Measurements from ENCODE around the gene MMP15. TPM values are rescaled to one million over a fixed set of nuclear protein-coding genes. Genes with fewer than 3 reads are reported as not detected.

The MMP15 gene
- total RNA-seq, 1 donor from 2014 or later = 1.2 TPM

GRCh38 chr16:57995721-57996405 is 29.7 kb upstream of the MMP15 start:
- intact Hi-C loops (cut with micrococcal nuclease) = no loop called here

- intact Hi-C loops (cut with micrococcal nuclease) = no loop called here
These were observed 29.0 kb upstream of the MMP15 start for GRCh38 chr16:57996406-57997175.

GRCh38 chr16:57997176-57997527 is 28.4 kb upstream of the MMP15 start:
- intact Hi-C loops (cut with micrococcal nuclease) = no loop called here

- intact Hi-C loops (cut with micrococcal nuclease) = loop anchor here (1.0 to 2.0 kb wide), 4 partner anchors 27 to 241 kb away; no protein-coding TSS in a partner anchor
These were observed 27.9 kb upstream of the MMP15 start for GRCh38 chr16:57997528-57998265.

GRCh38 chr16:57998486-57998885 is 27.1 kb upstream of the MMP15 start:
- intact Hi-C loops (cut with micrococcal nuclease) = loop anchor here (1.0 to 2.0 kb wide), 4 partner anchors 26 to 242 kb away; no protein-coding TSS in a partner anchor

- intact Hi-C loops (cut with micrococcal nuclease) = loop anchor here (1.0 to 2.0 kb wide), 4 partner anchors 25 to 242 kb away; no protein-coding TSS in a partner anchor
These were observed 26.6 kb upstream of the MMP15 start for GRCh38 chr16:57998992-57999365.

- intact Hi-C loops (cut with micrococcal nuclease) = loop anchor here (2.0 kb wide), 3 partner anchors 189 to 243 kb away; no protein-coding TSS in a partner anchor
These were observed 26.1 kb upstream of the MMP15 start for GRCh38 chr16:57999366-57999970.

- intact Hi-C loops (cut with micrococcal nuclease) = loop anchor here (1.0 to 5.0 kb wide), 8 partner anchors 129 to 423 kb away; partner anchors contain the start of genes CFAP20, GINS3 and KATNB1
These were observed 25.4 kb upstream of the MMP15 start, which contains the start of gene ZNF319 for GRCh38 chr16:57999971-58000705. Gene ZNF319, minus strand, starts transcription at chr16:58000672. Its CDS starts 2,407 bp downstream, at chr16:57998265.

- intact Hi-C loops (cut with micrococcal nuclease) = loop anchor here (1.0 to 5.0 kb wide), 8 partner anchors 16 to 701 kb away; partner anchors contain the start of genes CFAP20, GINS3 and KATNB1
These were observed 24.6 kb upstream of the MMP15 start, which contains the start of gene USB1 for GRCh38 chr16:58000706-58001676. Gene USB1, plus strand, starts transcription at chr16:58001407. Its CDS starts 77 bp downstream, at chr16:58001484.

GRCh38 chr16:58001781-58002415 is 23.7 kb upstream of the MMP15 start:
- intact Hi-C loops (cut with micrococcal nuclease) = loop anchor here (1.0 to 5.0 kb wide), 6 partner anchors 17 to 702 kb away; partner anchors contain the start of gene GINS3

GRCh38 chr16:58002416-58002800 is 23.1 kb upstream of the MMP15 start:
- intact Hi-C loops (cut with micrococcal nuclease) = loop anchor here (5.0 kb wide), 1 partner anchor 410 kb away; no protein-coding TSS in a partner anchor

GRCh38 chr16:58002936-58003335 is 22.6 kb upstream of the MMP15 start:
- intact Hi-C loops (cut with micrococcal nuclease) = loop anchor here (5.0 kb wide), 1 partner anchor 411 kb away; no protein-coding TSS in a partner anchor

- intact Hi-C loops (cut with micrococcal nuclease) = loop anchor here (1.0 to 5.0 kb wide), 2 partner anchors 105 to 412 kb away; no protein-coding TSS in a partner anchor
These were observed 20.8 kb upstream of the MMP15 start for GRCh38 chr16:58004736-58005135.

GRCh38 chr16:58009856-58010416 is 15.6 kb upstream of the MMP15 start:
- intact Hi-C loops (cut with micrococcal nuclease) = no loop called here

GRCh38 chr16:58010886-58011285 is 14.7 kb upstream of the MMP15 start:
- intact Hi-C loops (cut with micrococcal nuclease) = no loop called here

GRCh38 chr16:58011652-58012051 is 13.9 kb upstream of the MMP15 start:
- intact Hi-C loops (cut with micrococcal nuclease) = no loop called here

- intact Hi-C loops (cut with micrococcal nuclease) = no loop called here
These were observed 13.1 kb upstream of the MMP15 start for GRCh38 chr16:58012481-58012880.

All from T-helper 2 cell treated with Interferon-gamma antibody and Interleukin-4, amounts not matched to agents 100 ng/mL and 5 ng/mL, for 36 hours (primary cell).